Measurements from ENCODE around the gene HEMK1. TPM values are rescaled to one million over a fixed set of nuclear protein-coding genes. Genes with fewer than 3 reads are reported as not detected.

Gene HEMK1
- total RNA-seq, 1 experiment from 2014 or later: 22.2 TPM

DNA sequence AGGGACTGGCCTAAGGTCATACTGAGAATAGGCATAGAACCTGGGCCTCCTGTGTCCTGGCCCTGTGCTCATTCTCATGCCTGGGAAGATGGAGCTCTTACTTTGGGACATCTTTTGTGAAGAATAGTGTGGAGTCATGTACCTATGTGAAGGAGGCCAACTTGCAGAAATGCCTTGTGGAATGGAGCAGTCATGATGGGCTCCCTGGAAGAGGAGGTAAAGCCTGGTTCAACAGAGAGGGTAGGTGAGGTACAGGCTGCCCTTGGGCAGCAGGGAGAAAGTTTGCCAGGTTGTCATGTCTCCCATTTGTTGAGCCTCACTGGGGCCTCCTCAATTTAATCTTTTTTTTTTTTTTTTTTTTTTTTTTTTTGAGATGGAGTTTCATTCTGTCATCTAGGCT is 65.7 kb downstream of the HEMK1 start:
- H3K4me1 ChIP-seq (ENCODE audit: insufficient read depth, low read length): peaks cover 73% of the 10 kb centered on the region
- no peaks in the 10 kb centered on the region for H4K20me1 ChIP-seq (ENCODE audit: low read length)
- no peak overlapping the region for H3K9ac ChIP-seq (ENCODE audit: low read length)
- ChIA-PET POLR2A (ENCODE audit: unreplicated experiment) (interaction anchor here (0.5 kb wide), 1 partner anchor 12 kb away, joined by 3 read pairs; no protein-coding TSS in a partner anchor), CTCF (no interaction called here)
- no peak overlapping the region for H2AFZ ChIP-seq (ENCODE audit: low read length)
- H3K4me3 ChIP-seq (ENCODE audit: low read length): no peak overlapping the region
- no peak for TF ChIP-seq EZH2 (IDR thresholded peaks at IDR 0.05; ENCODE audit: low read length, unreplicated experiment)
- no peak for TF ChIP-seq EZH2phosphoT487 (IDR thresholded peaks at IDR 0.05; ENCODE audit: borderline replicate concordance, low read length)
- TF ChIP-seq, protein P1, sequence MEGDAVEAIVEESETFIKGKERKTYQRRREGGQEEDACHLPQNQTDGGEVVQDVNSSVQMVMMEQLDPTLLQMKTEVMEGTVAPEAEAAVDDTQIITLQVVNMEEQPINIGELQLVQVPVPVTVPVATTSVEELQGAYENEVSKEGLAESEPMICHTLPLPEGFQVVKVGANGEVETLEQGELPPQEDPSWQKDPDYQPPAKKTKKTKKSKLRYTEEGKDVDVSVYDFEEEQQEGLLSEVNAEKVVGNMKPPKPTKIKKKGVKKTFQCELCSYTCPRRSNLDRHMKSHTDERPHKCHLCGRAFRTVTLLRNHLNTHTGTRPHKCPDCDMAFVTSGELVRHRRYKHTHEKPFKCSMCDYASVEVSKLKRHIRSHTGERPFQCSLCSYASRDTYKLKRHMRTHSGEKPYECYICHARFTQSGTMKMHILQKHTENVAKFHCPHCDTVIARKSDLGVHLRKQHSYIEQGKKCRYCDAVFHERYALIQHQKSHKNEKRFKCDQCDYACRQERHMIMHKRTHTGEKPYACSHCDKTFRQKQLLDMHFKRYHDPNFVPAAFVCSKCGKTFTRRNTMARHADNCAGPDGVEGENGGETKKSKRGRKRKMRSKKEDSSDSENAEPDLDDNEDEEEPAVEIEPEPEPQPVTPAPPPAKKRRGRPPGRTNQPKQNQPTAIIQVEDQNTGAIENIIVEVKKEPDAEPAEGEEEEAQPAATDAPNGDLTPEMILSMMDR (conservative IDR thresholded peaks at IDR 0.05; ENCODE audit: low read depth, low read length): no peak
- intact Hi-C loops (cut with micrococcal nuclease): no loop called here
- no peaks in the 10 kb centered on the region for H3K9me2 ChIP-seq (replicated peaks; ENCODE audit: low read length)
- no peak for ATAC-seq
- no peak for DNase-seq
- no TSS peak for BruUV-seq (replicated peaks)
- no peak overlapping the region for H3K4me2 ChIP-seq (ENCODE audit: low read length)
- peaks cover 8% of the 10 kb centered on the region; the same call in 1 of the 2 replicates for H3K36me3 ChIP-seq (ENCODE audit: low read depth, low read length)
- peaks cover 92% of the 10 kb centered on the region for H3K79me2 ChIP-seq (ENCODE audit: low read length)
- no peaks in the 10 kb centered on the region for H3K27me3 ChIP-seq (ENCODE audit: low read length)
- H3K9me3 ChIP-seq (ENCODE audit: low read length): no peaks in the 10 kb centered on the region
- H3F3A ChIP-seq (ENCODE audit: low read length, unreplicated experiment): no peaks in the 10 kb centered on the region
- no peak overlapping the region for H3K27ac ChIP-seq (ENCODE audit: low read length)

DNA sequence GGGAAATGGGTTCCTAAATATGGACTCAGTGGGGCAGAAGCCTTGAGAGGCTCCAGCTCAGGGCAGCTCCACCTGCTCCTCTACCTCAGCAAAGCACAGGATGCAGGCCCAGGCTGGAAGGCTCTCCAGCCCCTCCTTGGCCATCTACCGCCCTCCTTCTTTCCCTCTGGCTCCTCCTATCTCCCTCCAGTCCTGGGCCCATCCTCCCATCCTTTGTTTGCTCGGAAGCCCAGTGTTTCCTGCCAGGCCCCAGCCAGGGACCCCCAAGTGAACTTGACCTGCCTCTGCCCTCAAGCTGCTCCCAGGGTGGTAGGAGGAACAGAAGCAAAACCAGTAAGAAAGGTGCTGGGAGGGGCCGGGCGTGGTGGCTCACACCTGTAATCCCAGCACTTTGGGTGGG is 67.7 kb downstream of the HEMK1 start:
- Histone ChIP-seq H3K4me2 (ENCODE audit: low read length) (no peak overlapping the region), H3K9me3 (ENCODE audit: low read length) (no peaks in the 10 kb centered on the region), H3K9ac (ENCODE audit: low read length) (no peak overlapping the region), H3K36me3 (ENCODE audit: low read depth, low read length) (peaks cover 20% of the 10 kb centered on the region), H3K9me2 (replicated peaks; ENCODE audit: low read length) (no peaks in the 10 kb centered on the region), H3K27ac (ENCODE audit: low read length) (no peak overlapping the region), H3K79me2 (ENCODE audit: low read length) (peaks cover 79% of the 10 kb centered on the region), H2AFZ (ENCODE audit: low read length) (no peak overlapping the region), H4K20me1 (ENCODE audit: low read length) (no peaks in the 10 kb centered on the region), H3K4me3 (ENCODE audit: low read length) (no peak overlapping the region), H3K4me1 (ENCODE audit: insufficient read depth, low read length) (peaks cover 54% of the 10 kb centered on the region), H3K27me3 (ENCODE audit: low read length) (no peaks in the 10 kb centered on the region), H3F3A (ENCODE audit: low read length, unreplicated experiment) (no peaks in the 10 kb centered on the region)
- DNase-seq (no peak), ATAC-seq (no peak)
- ChIA-PET CTCF (no interaction called here), POLR2A (ENCODE audit: unreplicated experiment) (no interaction called here)
- intact Hi-C loops (cut with micrococcal nuclease): no loop called here
- TF ChIP-seq, protein P1 (conservative IDR thresholded peaks at IDR 0.05; ENCODE audit: low read depth, low read length): no peak
- no peak for TF ChIP-seq EZH2 (IDR thresholded peaks at IDR 0.05; ENCODE audit: low read length, unreplicated experiment)
- no peak for TF ChIP-seq EZH2phosphoT487 (IDR thresholded peaks at IDR 0.05; ENCODE audit: borderline replicate concordance, low read length)
- no TSS peak for BruUV-seq (replicated peaks)

DNA sequence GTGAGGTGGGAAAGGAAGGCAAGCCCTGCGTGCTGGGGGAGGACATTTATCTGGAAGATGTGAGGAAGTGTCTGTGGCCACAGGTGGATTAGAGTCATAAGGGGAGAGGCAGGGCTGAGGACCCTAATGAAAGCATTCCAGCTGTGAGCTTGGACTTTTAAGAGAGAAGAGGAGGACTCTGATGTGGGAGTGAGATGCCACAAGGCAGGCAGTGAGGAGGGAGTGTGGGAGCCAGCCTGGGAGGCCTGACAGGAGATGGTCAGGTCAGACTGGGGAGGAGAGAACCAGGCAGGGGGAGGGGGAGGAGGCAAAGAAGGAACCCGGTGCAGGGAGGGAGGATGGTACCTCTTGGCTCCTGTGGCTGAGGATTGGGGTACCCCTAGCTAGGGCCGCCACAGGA is 68.6 kb downstream of the HEMK1 start:
- Histone ChIP-seq H3K36me3 (ENCODE audit: low read depth, low read length) (peaks cover 27% of the 10 kb centered on the region), H3K4me2 (ENCODE audit: low read length) (peak overlapping the region; percentile 9; the same call in 1 of the 2 replicates), H3K27me3 (ENCODE audit: low read length) (no peaks in the 10 kb centered on the region), H3K4me3 (ENCODE audit: low read length) (no peak overlapping the region), H2AFZ (ENCODE audit: low read length) (no peak overlapping the region), H3K9me3 (ENCODE audit: low read length) (no peaks in the 10 kb centered on the region), H3K9me2 (replicated peaks; ENCODE audit: low read length) (no peaks in the 10 kb centered on the region), H3K79me2 (ENCODE audit: low read length) (peaks cover 70% of the 10 kb centered on the region), H3F3A (ENCODE audit: low read length, unreplicated experiment) (no peaks in the 10 kb centered on the region), H3K9ac (ENCODE audit: low read length) (no peak overlapping the region), H3K4me1 (ENCODE audit: insufficient read depth, low read length) (peaks cover 44% of the 10 kb centered on the region), H3K27ac (ENCODE audit: low read length) (peak overlapping the region; percentile 76), H4K20me1 (ENCODE audit: low read length) (no peaks in the 10 kb centered on the region)
- TF ChIP-seq EZH2phosphoT487 (IDR thresholded peaks at IDR 0.05; ENCODE audit: borderline replicate concordance, low read length) (no peak), EZH2 (IDR thresholded peaks at IDR 0.05; ENCODE audit: low read length, unreplicated experiment) (no peak)
- TF ChIP-seq, protein P1 (conservative IDR thresholded peaks at IDR 0.05; ENCODE audit: low read depth, low read length): no peak
- POLR2A ChIA-PET (ENCODE audit: unreplicated experiment): no interaction called here
- CTCF ChIA-PET: no interaction called here
- intact Hi-C loops (cut with micrococcal nuclease): no loop called here
- BruUV-seq (replicated peaks): no TSS peak
- ATAC-seq (no peak), DNase-seq (no peak)
